ENCODE data around the gene NCAM1. TPM values are rescaled to one million over a fixed set of nuclear protein-coding genes. Genes with fewer than 3 reads are reported as not detected.

The NCAM1 gene
- total RNA-seq, 2 experiments from 2014 or later, result not detected

DNA sequence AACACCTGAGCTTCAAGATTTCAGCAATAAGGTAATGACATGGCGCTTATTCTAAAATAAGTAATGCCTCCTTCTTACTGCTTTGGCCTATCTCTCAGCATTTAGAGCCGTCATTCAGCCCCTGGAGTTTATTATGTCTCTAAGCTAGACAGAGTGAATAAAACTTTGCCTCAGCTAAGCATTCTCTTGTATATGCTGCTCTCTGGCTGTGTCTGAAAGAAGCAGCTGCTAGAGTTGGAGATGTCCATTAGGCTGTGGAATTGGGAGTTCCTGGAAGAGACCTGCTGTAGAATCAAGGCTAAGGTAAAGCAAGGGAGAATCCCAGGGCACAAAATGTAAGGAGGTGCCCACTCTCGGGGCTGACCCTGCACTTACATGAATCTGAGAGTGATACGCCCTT, 317.7 kb downstream of the NCAM1 start:
- no peaks in the 10 kb centered on the region for H3K4me1 Mint-ChIP-seq (ENCODE audit: low read depth)
- CTCF ChIA-PET, result no interaction called here
- intact Hi-C loops (cut with micrococcal nuclease), result no loop called here
- H3K9me3 Mint-ChIP-seq, result no peaks in the 10 kb centered on the region
- H3K4me3 Mint-ChIP-seq, result no peak overlapping the region
- DNase-seq, result no peak
- H3K27ac Mint-ChIP-seq, result no peak overlapping the region
- peaks cover 1% of the 10 kb centered on the region for H3K36me3 Mint-ChIP-seq (ENCODE audit: low read depth)
- H3K27me3 Mint-ChIP-seq (ENCODE audit: low read depth), result no peaks in the 10 kb centered on the region

DNA sequence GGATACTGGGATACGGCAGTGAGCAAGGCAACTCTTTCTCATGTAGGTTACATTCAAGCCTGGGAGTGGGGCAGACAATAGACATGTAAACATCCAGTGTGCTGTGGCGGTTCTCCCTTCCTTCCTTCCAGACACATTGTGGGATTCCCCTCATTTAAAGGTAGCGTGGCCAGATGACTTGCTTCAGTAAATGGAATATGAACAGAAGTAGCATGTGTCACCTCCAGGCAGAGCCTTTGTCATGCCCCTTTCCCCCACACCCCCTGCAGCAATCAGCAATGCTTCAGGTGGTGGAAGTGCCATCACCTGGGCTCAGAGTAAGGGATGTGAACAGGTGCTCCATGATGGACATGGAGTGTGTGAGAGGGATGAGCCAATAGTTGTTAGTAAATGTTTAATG, 318.4 kb downstream of the NCAM1 start:
- no peak overlapping the region for H3K27ac Mint-ChIP-seq
- peaks cover 1% of the 10 kb centered on the region for H3K36me3 Mint-ChIP-seq (ENCODE audit: low read depth)
- CTCF ChIA-PET, result no interaction called here
- H3K4me1 Mint-ChIP-seq (ENCODE audit: low read depth), result no peaks in the 10 kb centered on the region
- no peak for DNase-seq
- H3K4me3 Mint-ChIP-seq, result no peak overlapping the region
- intact Hi-C loops (cut with micrococcal nuclease), result no loop called here
- H3K9me3 Mint-ChIP-seq, result no peaks in the 10 kb centered on the region
- H3K27me3 Mint-ChIP-seq (ENCODE audit: low read depth), result no peaks in the 10 kb centered on the region

DNA sequence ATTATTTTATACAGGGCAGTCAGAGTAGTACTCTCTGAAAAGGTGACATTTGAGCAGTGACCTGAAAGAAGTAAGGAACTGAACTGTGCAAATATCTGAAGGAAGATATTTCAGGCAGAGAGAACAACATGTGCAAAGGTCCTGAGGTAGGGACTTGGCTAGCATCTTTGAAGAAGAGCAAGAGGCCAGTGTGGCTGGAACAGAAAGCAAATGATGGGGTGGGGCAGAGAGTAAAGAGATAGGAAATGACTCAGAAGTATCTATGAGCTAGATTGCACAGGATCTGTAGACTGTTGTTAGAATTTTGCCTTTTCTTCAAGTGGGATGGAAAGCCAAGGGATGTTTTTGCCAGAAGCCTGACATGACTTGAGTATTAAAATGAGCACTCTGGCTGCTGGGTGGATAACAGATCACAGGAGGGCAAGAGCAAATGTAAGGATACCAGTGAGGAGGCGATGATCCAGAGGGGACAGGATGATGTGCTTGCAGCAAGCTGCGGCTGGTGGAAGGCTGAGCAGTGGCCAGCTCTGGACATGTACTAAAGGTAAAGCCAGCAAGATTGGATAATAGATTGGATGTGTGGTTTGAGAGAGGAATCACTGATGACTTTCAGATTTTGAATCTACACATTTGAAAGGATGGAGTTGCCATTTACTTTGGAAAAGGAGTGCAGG, 320.0 kb downstream of the NCAM1 start:
- no peaks in the 10 kb centered on the region for H3K27me3 Mint-ChIP-seq (ENCODE audit: low read depth)
- intact Hi-C loops (cut with micrococcal nuclease), result loop anchor here (2.0 to 10.0 kb wide), 2 partner anchors 316 to 482 kb away; partner anchors contain the start of gene NCAM1
- CTCF ChIA-PET, result interaction anchor here (1.9 kb wide), 1 partner anchor 692 kb away, joined by 6 read pairs; no protein-coding TSS in a partner anchor
- no peak for DNase-seq
- H3K27ac Mint-ChIP-seq, result no peak overlapping the region
- H3K4me1 Mint-ChIP-seq (ENCODE audit: low read depth), result no peaks in the 10 kb centered on the region
- no peaks in the 10 kb centered on the region for H3K9me3 Mint-ChIP-seq
- peaks cover 1% of the 10 kb centered on the region for H3K36me3 Mint-ChIP-seq (ENCODE audit: low read depth)
- H3K4me3 Mint-ChIP-seq, result no peak overlapping the region

DNA sequence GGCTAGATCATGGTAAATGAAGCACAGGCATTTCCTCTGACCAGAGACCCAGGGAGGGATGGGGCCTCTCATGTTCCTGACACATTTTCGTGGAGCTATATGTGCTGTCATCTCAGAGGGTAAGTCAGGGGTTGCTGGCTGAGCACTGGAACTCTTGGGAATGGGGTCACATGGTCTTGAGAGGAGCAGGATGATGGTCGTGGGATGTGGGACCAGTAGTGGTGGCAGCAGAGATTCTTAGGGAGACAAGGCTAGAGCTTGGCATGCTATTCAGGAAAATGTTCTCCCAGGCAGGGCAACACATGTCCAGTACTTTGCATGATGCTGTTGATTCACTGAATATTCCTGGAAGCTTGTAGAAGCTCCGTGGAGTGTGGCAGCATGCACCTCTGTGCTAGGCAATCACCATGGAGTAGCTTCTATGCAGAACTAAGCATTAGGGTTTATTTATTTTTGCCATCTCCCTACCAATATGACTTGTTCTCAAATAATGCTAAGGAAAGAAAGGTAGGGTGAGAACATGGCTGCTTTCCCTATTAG, 321.7 kb downstream of the NCAM1 start:
- Mint-ChIP-seq H3K27ac (no peak overlapping the region), H3K9me3 (no peaks in the 10 kb centered on the region), H3K27me3 (ENCODE audit: low read depth) (no peaks in the 10 kb centered on the region), H3K4me1 (ENCODE audit: low read depth) (no peaks in the 10 kb centered on the region), H3K4me3 (no peak overlapping the region), H3K36me3 (ENCODE audit: low read depth) (peaks cover 1% of the 10 kb centered on the region)
- CTCF ChIA-PET, result interaction anchor here (0.9 to 1.9 kb wide), 2 partner anchors 694 to 1063 kb away, joined by 3 to 6 read pairs; no protein-coding TSS in a partner anchor
- intact Hi-C loops (cut with micrococcal nuclease), result loop anchor here (10.0 kb wide), 1 partner anchor 318 kb away; the partner anchor contains the start of gene NCAM1
- no peak for DNase-seq

DNA sequence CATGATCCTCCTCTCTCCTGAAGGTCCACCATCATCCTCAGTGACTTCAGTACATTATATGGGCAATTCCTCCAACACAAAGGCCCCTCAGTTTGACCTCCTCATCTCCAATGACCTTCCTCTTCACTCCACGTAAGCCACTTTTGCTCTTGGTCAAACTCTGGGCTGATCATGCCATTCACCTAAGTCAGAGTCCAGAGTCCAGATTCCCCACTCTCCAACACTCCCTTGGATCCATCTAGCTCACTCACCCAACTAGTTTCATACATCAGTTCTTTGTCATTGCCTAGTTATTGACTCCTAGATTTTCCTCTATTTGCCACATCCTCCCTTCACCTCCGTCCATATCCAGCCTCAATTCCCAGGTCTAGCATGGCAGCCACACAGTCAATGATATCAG, 322.7 kb downstream of the NCAM1 start:
- DNase-seq, result no peak
- H3K27me3 Mint-ChIP-seq (ENCODE audit: low read depth), result no peaks in the 10 kb centered on the region
- H3K27ac Mint-ChIP-seq, result no peak overlapping the region
- CTCF ChIA-PET, result interaction anchor here (1.3 kb wide), 1 partner anchor 696 kb away, joined by 4 read pairs; no protein-coding TSS in a partner anchor
- no peaks in the 10 kb centered on the region for H3K36me3 Mint-ChIP-seq (ENCODE audit: low read depth)
- no peaks in the 10 kb centered on the region for H3K4me1 Mint-ChIP-seq (ENCODE audit: low read depth)
- H3K9me3 Mint-ChIP-seq, result no peaks in the 10 kb centered on the region
- intact Hi-C loops (cut with micrococcal nuclease), result loop anchor here (10.0 kb wide), 1 partner anchor 319 kb away; the partner anchor contains the start of gene NCAM1
- H3K4me3 Mint-ChIP-seq, result no peak overlapping the region

DNA sequence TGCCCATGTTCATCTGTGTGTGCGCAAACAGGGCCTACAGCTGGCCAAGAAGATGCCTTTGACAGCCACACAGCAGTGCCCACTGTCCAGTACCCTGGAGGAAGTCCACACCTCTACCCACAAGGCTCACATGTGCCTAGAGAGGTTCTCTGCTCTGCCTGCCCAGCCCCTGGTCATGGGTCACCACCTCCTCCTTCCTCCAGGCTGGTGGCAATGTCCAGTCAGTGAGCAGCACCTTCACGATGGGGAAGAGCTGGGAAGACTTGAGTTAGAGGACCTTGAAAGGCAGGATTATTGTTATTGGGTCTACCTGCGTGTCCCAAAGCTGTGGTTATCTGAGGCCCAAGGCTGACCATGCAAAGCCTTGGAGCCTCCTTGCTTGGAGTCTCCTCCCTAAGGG, 324.8 kb downstream of the NCAM1 start:
- no peak overlapping the region for H3K27ac Mint-ChIP-seq
- no peaks in the 10 kb centered on the region for H3K27me3 Mint-ChIP-seq (ENCODE audit: low read depth)
- intact Hi-C loops (cut with micrococcal nuclease), result loop anchor here (10.0 kb wide), 1 partner anchor 321 kb away; the partner anchor contains the start of gene NCAM1
- H3K36me3 Mint-ChIP-seq (ENCODE audit: low read depth), result no peaks in the 10 kb centered on the region
- DNase-seq, result no peak
- H3K4me3 Mint-ChIP-seq, result no peak overlapping the region
- H3K4me1 Mint-ChIP-seq (ENCODE audit: low read depth), result no peaks in the 10 kb centered on the region
- H3K9me3 Mint-ChIP-seq, result no peaks in the 10 kb centered on the region
- CTCF ChIA-PET, result no interaction called here

DNA sequence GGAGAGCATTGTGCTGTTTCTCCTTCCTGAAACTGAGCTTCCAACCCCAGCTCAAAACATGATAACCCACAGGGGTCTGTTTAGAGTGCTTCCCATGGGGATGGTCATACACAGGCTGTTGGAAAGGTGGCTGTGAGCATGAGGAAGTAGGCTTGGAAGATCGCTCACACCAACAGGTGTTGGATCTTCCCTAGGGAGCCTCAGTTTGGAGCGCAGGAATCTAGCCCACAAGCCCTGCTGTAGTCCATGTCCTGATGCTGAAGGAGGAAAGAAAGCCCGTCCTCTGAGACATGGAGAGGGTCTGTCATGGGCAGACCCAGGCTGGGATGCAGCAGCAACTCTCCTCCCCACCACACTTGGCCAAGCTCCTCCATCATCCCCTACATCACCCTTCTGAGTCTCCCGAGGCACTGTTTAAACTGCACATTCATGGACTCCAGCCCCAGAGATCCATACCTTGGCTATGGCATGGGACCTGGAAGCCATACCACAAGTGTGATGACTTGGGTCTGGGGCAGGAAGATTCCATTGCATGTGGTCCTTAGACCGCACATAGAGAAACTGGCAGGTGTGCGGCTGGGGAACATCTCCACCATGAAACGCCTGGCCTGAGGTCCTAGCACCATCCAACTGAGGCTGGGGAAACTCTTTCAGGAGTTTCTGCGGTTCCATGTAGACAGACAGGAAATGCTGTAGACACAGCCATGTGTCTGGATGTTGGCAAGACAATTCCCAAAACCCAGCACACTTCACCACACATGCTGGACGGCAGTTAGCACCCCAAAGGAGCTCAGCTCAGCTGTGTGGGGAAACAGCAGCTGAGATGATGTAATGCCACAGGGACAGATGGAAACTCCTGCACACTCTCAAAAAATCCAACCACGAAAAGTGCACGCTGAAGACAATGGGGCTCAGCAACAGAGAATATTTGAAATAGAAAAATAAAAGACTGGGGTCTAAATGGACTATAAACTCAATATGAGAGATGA, 325.6 kb downstream of the NCAM1 start:
- H3K36me3 Mint-ChIP-seq (ENCODE audit: low read depth), result no peaks in the 10 kb centered on the region
- DNase-seq, result no peak
- no peaks in the 10 kb centered on the region for H3K4me1 Mint-ChIP-seq (ENCODE audit: low read depth)
- CTCF ChIA-PET, result interaction anchor here (0.6 to 4.6 kb wide), 2 partner anchors 655 to 698 kb away, joined by 4 to 59 read pairs; no protein-coding TSS in a partner anchor
- intact Hi-C loops (cut with micrococcal nuclease), result loop anchor here (10.0 kb wide), 1 partner anchor 322 kb away; the partner anchor contains the start of gene NCAM1
- no peak overlapping the region for H3K4me3 Mint-ChIP-seq
- H3K27ac Mint-ChIP-seq, result no peak overlapping the region
- H3K9me3 Mint-ChIP-seq, result no peaks in the 10 kb centered on the region
- no peaks in the 10 kb centered on the region for H3K27me3 Mint-ChIP-seq (ENCODE audit: low read depth)

DNA sequence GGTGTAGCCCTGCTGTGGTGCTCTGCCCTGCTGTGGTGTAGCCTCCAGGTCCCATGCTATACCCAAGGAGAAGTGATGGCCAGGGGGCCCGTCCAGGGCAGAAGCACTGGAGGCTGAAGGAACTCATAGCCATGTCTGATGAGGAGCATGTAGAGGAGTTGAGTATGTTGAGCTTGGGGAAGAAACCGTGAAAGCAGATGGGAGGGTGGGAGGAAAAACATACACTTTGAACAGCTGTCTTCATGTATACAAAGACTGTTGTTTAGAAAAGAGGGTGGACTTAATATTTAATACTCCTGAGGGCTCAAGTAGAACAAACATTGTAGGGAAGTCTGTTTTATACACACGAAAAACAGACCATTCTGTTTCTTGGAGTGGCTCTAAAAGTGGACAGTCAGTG, 326.6 kb downstream of the NCAM1 start:
- intact Hi-C loops (cut with micrococcal nuclease), result loop anchor here (10.0 kb wide), 1 partner anchor 323 kb away; the partner anchor contains the start of gene NCAM1
- DNase-seq, result no peak
- CTCF ChIA-PET, result interaction anchor here (4.6 kb wide), 1 partner anchor 699 kb away, joined by 59 read pairs; no protein-coding TSS in a partner anchor
- Mint-ChIP-seq H3K4me3 (no peak overlapping the region), H3K27me3 (ENCODE audit: low read depth) (peaks cover 2% of the 10 kb centered on the region), H3K4me1 (ENCODE audit: low read depth) (no peaks in the 10 kb centered on the region), H3K36me3 (ENCODE audit: low read depth) (no peaks in the 10 kb centered on the region), H3K27ac (no peak overlapping the region), H3K9me3 (no peaks in the 10 kb centered on the region)

DNA sequence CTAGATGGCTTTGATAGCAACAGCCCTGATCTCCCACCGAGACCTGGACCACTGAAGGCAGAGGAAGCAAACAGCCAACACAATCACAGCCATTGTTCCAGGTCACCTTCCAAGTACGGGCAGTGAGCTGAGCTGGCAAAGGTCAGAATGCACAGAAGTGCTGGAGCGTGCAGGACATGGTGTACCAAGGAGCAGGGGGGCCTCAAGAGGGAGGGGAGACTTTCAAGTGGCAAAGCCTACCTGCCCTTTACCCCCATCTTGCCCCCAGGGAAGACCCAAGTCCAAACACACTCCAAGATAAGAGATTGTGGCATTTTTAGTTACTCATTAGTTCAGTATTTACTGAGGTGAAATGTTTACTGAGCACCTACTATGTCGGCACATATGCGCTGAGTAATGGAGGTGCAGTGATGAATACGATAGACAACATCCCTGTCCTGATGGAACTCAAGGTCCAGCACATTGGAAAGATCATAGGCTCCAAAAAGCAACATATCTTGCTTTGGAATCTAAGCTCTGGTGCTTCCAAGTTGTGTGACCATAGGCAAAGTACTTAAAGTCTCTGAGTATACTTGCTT, 327.2 kb downstream of the NCAM1 start:
- peaks cover 2% of the 10 kb centered on the region for H3K27me3 Mint-ChIP-seq (ENCODE audit: low read depth)
- no peak overlapping the region for H3K27ac Mint-ChIP-seq
- no peak overlapping the region for H3K4me3 Mint-ChIP-seq
- CTCF ChIA-PET, result interaction anchor here (0.6 to 4.6 kb wide), 4 partner anchors 17 to 700 kb away, joined by 3 to 59 read pairs (median 10); partner anchors contain the start of gene TTC12
- H3K36me3 Mint-ChIP-seq (ENCODE audit: low read depth), result no peaks in the 10 kb centered on the region
- no peaks in the 10 kb centered on the region for H3K9me3 Mint-ChIP-seq
- DNase-seq, result no peak
- no peaks in the 10 kb centered on the region for H3K4me1 Mint-ChIP-seq (ENCODE audit: low read depth)
- intact Hi-C loops (cut with micrococcal nuclease), result loop anchor here (10.0 kb wide), 1 partner anchor 324 kb away; the partner anchor contains the start of gene NCAM1

DNA sequence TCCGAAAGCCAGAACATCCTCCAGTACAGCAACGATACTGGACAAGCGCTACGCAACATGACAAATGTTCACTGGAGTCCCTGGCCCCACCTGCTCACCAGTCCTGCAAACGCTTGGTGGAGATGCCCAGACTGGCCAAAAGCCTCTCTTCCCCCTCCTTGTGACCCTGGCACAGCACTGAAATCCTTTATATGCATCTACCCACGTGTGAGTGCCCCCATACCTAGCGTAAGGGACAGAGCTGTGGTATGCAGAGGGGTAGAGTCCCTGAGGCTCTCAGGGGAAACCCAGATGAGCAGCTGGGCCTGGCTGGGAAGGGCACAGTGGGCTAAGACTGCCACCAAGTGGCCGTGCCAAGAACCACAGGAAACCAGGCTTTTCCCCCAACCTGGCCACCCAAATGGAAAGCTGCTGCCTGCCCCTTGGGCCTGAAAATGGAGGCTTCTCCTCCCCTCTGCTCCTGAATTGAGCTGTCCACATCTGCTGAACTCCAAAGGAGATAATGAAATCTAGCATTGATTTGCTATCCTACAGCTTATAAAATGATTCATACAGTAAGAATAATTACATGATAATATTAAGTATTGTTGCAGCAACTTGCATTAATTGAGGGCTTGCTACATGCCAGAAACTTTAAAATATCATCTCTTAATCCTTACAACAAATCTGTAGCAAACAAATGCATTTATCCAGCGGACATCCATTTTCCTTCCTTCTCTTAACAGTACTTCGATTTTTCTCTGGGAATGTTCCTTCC, 328.4 kb downstream of the NCAM1 start:
- peak; percentile 82 for DNase-seq
- CTCF ChIA-PET, result interaction anchor here (0.6 to 4.6 kb wide), 16 partner anchors 11 to 1010 kb away, joined by 3 to 59 read pairs (median 4); partner anchors contain the start of gene TTC12
- Mint-ChIP-seq H3K27ac (no peak overlapping the region), H3K4me1 (ENCODE audit: low read depth) (no peaks in the 10 kb centered on the region), H3K27me3 (ENCODE audit: low read depth) (peaks cover 7% of the 10 kb centered on the region), H3K36me3 (ENCODE audit: low read depth) (no peaks in the 10 kb centered on the region), H3K4me3 (no peak overlapping the region), H3K9me3 (no peaks in the 10 kb centered on the region)
- intact Hi-C loops (cut with micrococcal nuclease), result loop anchor here (1.0 to 10.0 kb wide), 5 partner anchors 325 to 1070 kb away; partner anchors contain the start of gene NCAM1

DNA sequence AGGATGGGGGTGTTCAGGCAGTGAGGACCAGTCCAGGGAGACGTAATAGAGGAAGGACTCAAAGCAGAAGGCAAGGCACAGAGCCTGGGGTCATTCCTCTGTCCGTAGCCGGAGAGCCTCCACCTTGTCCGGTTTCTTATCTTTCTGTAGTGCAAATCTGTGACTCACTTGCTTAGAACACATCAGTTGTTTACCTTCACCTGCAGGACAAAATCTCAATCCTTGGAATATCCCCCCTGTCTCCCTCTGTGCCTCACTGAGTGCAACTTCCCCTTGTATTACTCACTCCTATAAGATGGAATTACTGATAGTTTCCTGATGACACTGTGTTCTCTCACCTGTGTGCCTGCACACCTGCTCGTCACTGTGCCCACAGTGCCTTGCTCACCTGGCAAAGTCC, 332.7 kb downstream of the NCAM1 start:
- H3K4me1 Mint-ChIP-seq (ENCODE audit: low read depth), result no peaks in the 10 kb centered on the region
- H3K27me3 Mint-ChIP-seq (ENCODE audit: low read depth), result peaks cover 20% of the 10 kb centered on the region
- intact Hi-C loops (cut with micrococcal nuclease), result no loop called here
- no peak overlapping the region for H3K27ac Mint-ChIP-seq
- no peak overlapping the region for H3K4me3 Mint-ChIP-seq
- no peaks in the 10 kb centered on the region for H3K36me3 Mint-ChIP-seq (ENCODE audit: low read depth)
- no peak for DNase-seq
- H3K9me3 Mint-ChIP-seq, result no peaks in the 10 kb centered on the region
- CTCF ChIA-PET, result interaction anchor here (1.0 kb wide), 1 partner anchor 706 kb away, joined by 3 read pairs; no protein-coding TSS in a partner anchor
